Glutamatergic neuron (in vitro differentiated cells): ENCODE data around the gene NKX1-1. TPM values are rescaled to one million over a fixed set of nuclear protein-coding genes. Genes with fewer than 3 reads are reported as not detected.

ENCODE experiments used
- DNase-seq: peaks from one replicate; pipeline ENCODE4 v3.0.0; 2022
- H3K27ac Mint-ChIP-seq: one replicate; pipeline ENCODE4 v1.8.0; 2020; ENCODE audit warnings: mild to moderate bottlenecking, mixed read lengths, inconsistent platforms; ENCODE audit not compliant: unreplicated experiment
- H3K27me3 Mint-ChIP-seq: one replicate; pipeline ENCODE4 v1.8.0; 2020; ENCODE audit warnings: mild to moderate bottlenecking, moderate library complexity, mixed read lengths, inconsistent platforms; ENCODE audit not compliant: unreplicated experiment
- H3K36me3 Mint-ChIP-seq: one replicate; pipeline ENCODE4 v1.8.0; 2020; ENCODE audit warnings: mild to moderate bottlenecking, mixed read lengths, inconsistent platforms; ENCODE audit not compliant: unreplicated experiment
- H3K4me1 Mint-ChIP-seq: one replicate; pipeline ENCODE4 v1.8.0; 2020; ENCODE audit warnings: mild to moderate bottlenecking, low read depth, mixed read lengths, inconsistent platforms; ENCODE audit not compliant: unreplicated experiment
- H3K4me3 Mint-ChIP-seq: one replicate; pipeline ENCODE4 v1.8.0; 2020; ENCODE audit warnings: mild to moderate bottlenecking, mixed read lengths, inconsistent platforms; ENCODE audit not compliant: unreplicated experiment
- H3K9me3 Mint-ChIP-seq: one replicate; pipeline ENCODE4 v1.8.0; 2020; ENCODE audit warnings: mild to moderate bottlenecking, moderate library complexity, mixed read lengths, inconsistent platforms; ENCODE audit not compliant: unreplicated experiment
- CTCF ChIP-seq: fragments of 200-600 bp; sonication (generic); IDR thresholded peaks from one replicate; pipeline ENCODE4 v1.5.0; 2021; ENCODE audit not compliant: partially characterized antibody, unreplicated experiment
- total RNA-seq: library from RNA; stranded (reverse); fragmentation: NEBNext Ultra II Directional; extraction: Animal tissue kit (Norgen Biotek cat#: 25700); gene quantifications from one replicate; pipeline ENCODE4 v1.2.1, GENCODE V29; 2021; ENCODE audit not compliant: unreplicated experiment

Gene NKX1-1
- total RNA-seq, 1 donor from 2014 or later: not detected

GRCh38 chr4:1376841-1377605, 29.2 kb downstream of the NKX1-1 start:
- TF ChIP-seq CTCF: no peak
- Mint-ChIP-seq H3K4me3 (no peak overlapping the region), H3K27me3 (peaks cover 3% of the 10 kb centered on the region), H3K27ac (no peak overlapping the region), H3K36me3 (peaks cover 14% of the 10 kb centered on the region), H3K9me3 (peaks cover 5% of the 10 kb centered on the region), H3K4me1 (peaks cover 6% of the 10 kb centered on the region)
- DNase-seq: peak; percentile 31

GRCh38 chr4:1376391-1376840, 29.8 kb downstream of the NKX1-1 start:
- Mint-ChIP-seq H3K27me3 (peaks cover 1% of the 10 kb centered on the region), H3K4me3 (no peak overlapping the region), H3K27ac (no peak overlapping the region), H3K36me3 (peaks cover 15% of the 10 kb centered on the region), H3K4me1 (peaks cover 1% of the 10 kb centered on the region), H3K9me3 (peaks cover 3% of the 10 kb centered on the region)
- TF ChIP-seq CTCF: no peak
- DNase-seq: peak; percentile 6

- DNase-seq: no peak
- no peak overlapping the region for H3K27ac Mint-ChIP-seq
- no peaks in the 10 kb centered on the region for H3K27me3 Mint-ChIP-seq
- H3K9me3 Mint-ChIP-seq: peaks cover 1% of the 10 kb centered on the region
- no peak for TF ChIP-seq CTCF
- no peak overlapping the region for H3K4me3 Mint-ChIP-seq
- peaks cover 20% of the 10 kb centered on the region for H3K36me3 Mint-ChIP-seq
- no peaks in the 10 kb centered on the region for H3K4me1 Mint-ChIP-seq
These were observed 30.4 kb downstream of the NKX1-1 start for GRCh38 chr4:1375761-1376322.

GRCh38 chr4:1375051-1375721, 31.1 kb downstream of the NKX1-1 start:
- TF ChIP-seq CTCF: no peak
- peak; percentile 13 for DNase-seq
- peaks cover 1% of the 10 kb centered on the region for H3K9me3 Mint-ChIP-seq
- no peak overlapping the region for H3K4me3 Mint-ChIP-seq
- H3K36me3 Mint-ChIP-seq: peaks cover 20% of the 10 kb centered on the region
- H3K27me3 Mint-ChIP-seq: no peaks in the 10 kb centered on the region
- H3K4me1 Mint-ChIP-seq: no peaks in the 10 kb centered on the region
- H3K27ac Mint-ChIP-seq: no peak overlapping the region

- TF ChIP-seq CTCF: no peak
- peaks cover 20% of the 10 kb centered on the region for H3K36me3 Mint-ChIP-seq
- peaks cover 3% of the 10 kb centered on the region for H3K9me3 Mint-ChIP-seq
- peak; percentile 6 for DNase-seq
- no peak overlapping the region for H3K27ac Mint-ChIP-seq
- H3K4me3 Mint-ChIP-seq: no peak overlapping the region
- no peaks in the 10 kb centered on the region for H3K27me3 Mint-ChIP-seq
- peaks cover 4% of the 10 kb centered on the region for H3K4me1 Mint-ChIP-seq
These were observed 31.6 kb downstream of the NKX1-1 start for GRCh38 chr4:1374706-1375045.
